ENCODE data around the gene SCUBE1. TPM values are rescaled to one million over a fixed set of nuclear protein-coding genes. Genes with fewer than 3 reads are reported as not detected.

SCUBE1 gene
- total RNA-seq, 1 donor from 2014 or later, result 2.9 TPM

DNA sequence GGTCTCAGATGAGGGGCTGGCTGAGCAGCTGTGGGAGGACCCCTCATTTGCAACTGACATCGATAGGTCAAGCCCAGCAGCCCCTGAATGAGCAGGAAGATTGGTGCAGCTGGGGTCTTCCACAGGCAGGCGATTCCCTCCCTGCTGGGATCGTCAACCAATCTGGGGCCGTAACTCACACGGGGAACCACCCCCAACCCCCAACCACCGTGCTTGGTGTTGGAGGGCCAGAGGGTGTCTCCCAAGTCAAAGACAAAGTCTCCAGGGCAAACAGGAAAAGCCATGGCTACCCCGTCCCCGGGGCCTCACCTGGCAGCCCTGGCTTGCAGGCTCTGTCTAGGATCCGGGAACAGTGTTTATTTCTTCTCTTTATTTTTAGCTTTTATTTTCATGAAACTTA, 26.9 kb upstream of the SCUBE1 start:
- Histone ChIP-seq H3K4me3 (no peak overlapping the region), H3K27me3 (no peaks in the 10 kb centered on the region), H3K36me3 (no peaks in the 10 kb centered on the region), H3K9me3 (no peaks in the 10 kb centered on the region), H3K27ac (no peak overlapping the region), H3K4me1 (no peaks in the 10 kb centered on the region)
- intact Hi-C loops (cut with DNase I), result no loop called here
- TF ChIP-seq, protein P1, sequence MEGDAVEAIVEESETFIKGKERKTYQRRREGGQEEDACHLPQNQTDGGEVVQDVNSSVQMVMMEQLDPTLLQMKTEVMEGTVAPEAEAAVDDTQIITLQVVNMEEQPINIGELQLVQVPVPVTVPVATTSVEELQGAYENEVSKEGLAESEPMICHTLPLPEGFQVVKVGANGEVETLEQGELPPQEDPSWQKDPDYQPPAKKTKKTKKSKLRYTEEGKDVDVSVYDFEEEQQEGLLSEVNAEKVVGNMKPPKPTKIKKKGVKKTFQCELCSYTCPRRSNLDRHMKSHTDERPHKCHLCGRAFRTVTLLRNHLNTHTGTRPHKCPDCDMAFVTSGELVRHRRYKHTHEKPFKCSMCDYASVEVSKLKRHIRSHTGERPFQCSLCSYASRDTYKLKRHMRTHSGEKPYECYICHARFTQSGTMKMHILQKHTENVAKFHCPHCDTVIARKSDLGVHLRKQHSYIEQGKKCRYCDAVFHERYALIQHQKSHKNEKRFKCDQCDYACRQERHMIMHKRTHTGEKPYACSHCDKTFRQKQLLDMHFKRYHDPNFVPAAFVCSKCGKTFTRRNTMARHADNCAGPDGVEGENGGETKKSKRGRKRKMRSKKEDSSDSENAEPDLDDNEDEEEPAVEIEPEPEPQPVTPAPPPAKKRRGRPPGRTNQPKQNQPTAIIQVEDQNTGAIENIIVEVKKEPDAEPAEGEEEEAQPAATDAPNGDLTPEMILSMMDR (IDR thresholded peaks at IDR 0.05), result no peak
- DNase-seq (ENCODE audit: low spot score in 2 of 2), result no peak

DNA sequence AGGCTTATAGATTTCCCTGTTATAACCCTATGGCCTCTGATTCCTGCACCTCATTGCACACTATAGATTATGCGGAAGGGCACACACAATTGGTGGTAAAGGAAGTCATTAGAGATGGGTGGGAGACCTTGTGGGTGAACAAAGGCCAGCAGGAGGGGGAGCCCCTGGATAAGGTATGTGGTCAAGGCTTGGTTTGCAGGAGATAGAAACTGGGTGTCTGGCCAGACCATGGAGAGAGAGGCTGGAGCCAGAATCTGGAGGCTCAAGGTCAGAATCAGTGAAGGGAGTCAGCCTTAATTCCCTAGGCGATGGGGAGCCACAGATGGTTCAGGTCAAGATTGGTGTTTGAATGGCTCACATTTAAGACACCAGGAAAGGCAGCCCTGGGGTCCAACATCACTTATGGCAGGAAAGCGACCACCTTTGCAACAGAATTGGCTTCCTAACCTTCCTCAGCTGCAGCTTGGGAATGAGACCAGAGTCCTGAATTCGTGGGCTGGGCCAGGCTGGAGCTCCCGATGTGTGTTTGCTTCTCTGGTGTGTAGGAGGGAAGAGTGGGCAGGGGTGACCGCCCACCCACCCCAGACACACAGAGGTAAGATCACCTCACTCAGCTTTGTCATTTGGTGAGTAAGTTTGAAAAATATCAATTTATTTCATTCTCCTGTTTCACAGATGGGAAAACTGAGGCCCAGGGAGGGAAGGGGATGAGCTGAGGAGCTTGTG, 22.7 kb upstream of the SCUBE1 start:
- Histone ChIP-seq H3K9me3 (no peaks in the 10 kb centered on the region), H3K36me3 (no peaks in the 10 kb centered on the region), H3K27me3 (no peaks in the 10 kb centered on the region), H3K27ac (no peak overlapping the region), H3K4me3 (no peak overlapping the region), H3K4me1 (no peaks in the 10 kb centered on the region)
- intact Hi-C loops (cut with DNase I), result no loop called here
- no peak for DNase-seq (ENCODE audit: low spot score in 2 of 2)
- TF ChIP-seq, protein P1 (IDR thresholded peaks at IDR 0.05), result no peak

DNA sequence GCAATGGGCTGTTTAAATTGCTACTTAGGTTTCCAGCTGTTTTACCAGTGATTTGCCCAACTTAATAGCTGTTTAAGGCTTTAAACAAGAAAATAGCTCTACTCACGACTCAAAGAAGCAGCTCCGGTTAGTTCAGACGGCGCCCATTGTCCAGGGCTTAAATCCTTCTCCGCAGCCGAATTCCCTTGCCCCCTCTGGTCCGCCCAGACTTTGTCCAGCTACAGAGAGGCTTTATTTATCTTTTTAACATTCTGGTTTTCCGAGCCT, 20.9 kb upstream of the SCUBE1 start:
- TF ChIP-seq, protein P1 (IDR thresholded peaks at IDR 0.05), result no peak
- Histone ChIP-seq H3K4me3 (no peak overlapping the region), H3K4me1 (no peaks in the 10 kb centered on the region), H3K27me3 (no peaks in the 10 kb centered on the region), H3K27ac (no peak overlapping the region), H3K9me3 (no peaks in the 10 kb centered on the region), H3K36me3 (no peaks in the 10 kb centered on the region)
- intact Hi-C loops (cut with DNase I), result no loop called here
- DNase-seq (ENCODE audit: low spot score in 2 of 2), result no peak

DNA sequence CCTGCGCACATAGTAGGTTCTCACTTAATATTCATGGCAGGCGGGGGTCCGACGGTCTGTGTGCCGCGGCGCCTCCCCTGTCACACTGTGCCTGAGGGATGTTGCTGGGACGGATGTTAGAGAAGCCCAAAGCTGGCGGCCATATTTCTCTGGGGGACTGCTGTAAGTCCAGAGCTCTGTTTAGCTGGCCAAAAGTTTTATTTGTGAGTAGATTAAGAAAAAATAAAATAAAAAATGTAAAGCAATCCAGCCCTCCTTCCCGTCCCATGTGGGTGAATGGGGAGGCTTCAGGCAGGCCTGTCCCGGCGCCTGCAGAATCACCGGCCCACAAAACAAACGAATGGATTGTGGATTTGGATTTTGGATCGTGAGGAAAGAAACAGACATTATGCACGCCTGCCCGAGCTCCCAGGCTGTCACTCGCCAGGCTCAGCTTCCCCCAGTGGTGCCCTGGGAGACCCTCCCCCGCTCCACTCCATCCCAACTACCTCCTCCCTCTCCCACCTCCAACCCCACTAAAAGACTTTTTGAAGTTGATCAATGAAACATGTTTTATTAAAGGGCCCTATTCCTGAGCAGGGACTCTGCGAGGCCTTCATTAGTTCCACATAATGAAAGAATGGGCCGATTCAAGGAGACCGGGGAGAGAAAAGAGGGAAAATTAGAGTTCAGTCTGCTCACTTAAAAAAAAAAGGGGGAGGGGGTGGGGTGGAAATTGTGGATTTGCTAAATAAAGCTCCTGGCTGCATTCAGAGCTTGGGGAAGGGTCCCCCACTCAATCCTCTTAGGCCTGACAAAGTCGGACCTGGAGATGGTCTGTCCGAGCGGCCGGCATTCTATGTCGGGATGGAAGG, 20.4 kb upstream of the SCUBE1 start:
- DNase-seq (ENCODE audit: low spot score in 2 of 2), result no peak
- intact Hi-C loops (cut with DNase I), result no loop called here
- TF ChIP-seq, protein P1 (IDR thresholded peaks at IDR 0.05), result no peak
- Histone ChIP-seq H3K27ac (no peak overlapping the region), H3K36me3 (no peaks in the 10 kb centered on the region), H3K27me3 (no peaks in the 10 kb centered on the region), H3K4me3 (no peak overlapping the region), H3K9me3 (no peaks in the 10 kb centered on the region), H3K4me1 (no peaks in the 10 kb centered on the region)

DNA sequence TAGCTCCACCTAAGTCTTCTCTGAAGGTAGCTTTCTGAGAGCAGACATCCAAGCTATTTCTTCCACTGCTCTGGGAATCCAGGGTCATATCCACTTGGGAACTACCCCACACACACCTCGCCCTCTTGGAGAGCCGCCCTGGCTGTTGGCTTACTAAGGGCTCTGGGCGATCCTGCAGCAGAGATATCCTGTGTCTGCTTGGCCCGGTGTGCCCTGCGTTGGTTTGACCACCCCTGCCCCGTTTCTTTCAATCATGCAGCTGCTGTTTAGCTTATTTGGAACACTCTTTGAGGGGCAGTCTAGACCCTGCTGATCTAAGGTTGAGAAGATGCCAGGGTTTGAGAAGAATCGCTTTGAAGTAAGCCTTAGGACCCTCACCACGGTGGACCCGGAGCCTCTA, 17.4 kb upstream of the SCUBE1 start:
- Histone ChIP-seq H3K4me3 (no peak overlapping the region), H3K4me1 (no peaks in the 10 kb centered on the region), H3K27me3 (no peaks in the 10 kb centered on the region), H3K27ac (no peak overlapping the region), H3K9me3 (no peaks in the 10 kb centered on the region), H3K36me3 (no peaks in the 10 kb centered on the region)
- intact Hi-C loops (cut with DNase I), result no loop called here
- TF ChIP-seq, protein P1 (IDR thresholded peaks at IDR 0.05), result no peak
- no peak for DNase-seq (ENCODE audit: low spot score in 2 of 2)
